OCI-LY1 (cell line): Measurements from ENCODE around the gene SNHG17.
A peak's percentile ranks its signal among the peaks of the same experiment; 100 is the strongest.

Experiments used
- CTCF ChIP-seq: fragments of 200-600 bp; sonication (generic), shearing (Covaris generic); IDR thresholded peaks from 2 replicates; pipeline ENCODE4 v1.5.1; 2017; ENCODE audit warnings: mild to moderate bottlenecking, antibody characterized with exemption, low read length, moderate library complexity, mixed read lengths
- EZH2 ChIP-seq: fragments of 200-600 bp; sonication (generic), shearing (Covaris generic); IDR thresholded peaks from 2 replicates; pipeline ENCODE4 v1.8.0; 2017; ENCODE audit warnings: borderline replicate concordance, mixed run types, mild to moderate bottlenecking, antibody characterized with exemption, low read length, moderate library complexity, mixed read lengths

GRCh38 chr20:38472513-38473366, 37.6 kb upstream of the SNHG17 start, which contains the start of gene RALGAPB:
- peak; percentile 53; the same call in 1 of the 2 replicates for TF ChIP-seq CTCF
- no peak for TF ChIP-seq EZH2
